Measurements from ENCODE around the gene MEIOC.

DNA sequence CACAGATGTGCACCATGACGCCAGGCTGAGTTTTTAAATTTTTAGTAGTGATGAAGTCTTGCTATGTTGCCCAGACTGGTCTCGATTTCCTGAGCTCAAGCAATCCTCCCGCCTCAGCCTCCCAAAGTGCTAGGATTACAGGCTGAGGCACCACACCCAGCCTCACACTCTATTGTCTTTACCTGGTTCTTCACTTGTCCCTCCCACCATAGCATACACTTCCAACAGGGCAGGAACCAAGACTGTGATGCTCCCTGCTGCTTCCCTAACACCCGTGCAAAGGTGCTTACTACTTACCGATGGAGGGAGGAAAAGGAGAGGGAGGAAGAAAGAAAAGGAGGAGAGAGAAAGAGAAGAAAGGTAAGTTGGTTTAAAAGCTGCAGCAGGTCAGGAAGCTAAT is 41.4 kb upstream of the MEIOC start:
- no peak for TF ChIP-seq POLR2A (IDR thresholded peaks at IDR 0.05; ENCODE audit: low read depth)
- TF ChIP-seq, protein P1, sequence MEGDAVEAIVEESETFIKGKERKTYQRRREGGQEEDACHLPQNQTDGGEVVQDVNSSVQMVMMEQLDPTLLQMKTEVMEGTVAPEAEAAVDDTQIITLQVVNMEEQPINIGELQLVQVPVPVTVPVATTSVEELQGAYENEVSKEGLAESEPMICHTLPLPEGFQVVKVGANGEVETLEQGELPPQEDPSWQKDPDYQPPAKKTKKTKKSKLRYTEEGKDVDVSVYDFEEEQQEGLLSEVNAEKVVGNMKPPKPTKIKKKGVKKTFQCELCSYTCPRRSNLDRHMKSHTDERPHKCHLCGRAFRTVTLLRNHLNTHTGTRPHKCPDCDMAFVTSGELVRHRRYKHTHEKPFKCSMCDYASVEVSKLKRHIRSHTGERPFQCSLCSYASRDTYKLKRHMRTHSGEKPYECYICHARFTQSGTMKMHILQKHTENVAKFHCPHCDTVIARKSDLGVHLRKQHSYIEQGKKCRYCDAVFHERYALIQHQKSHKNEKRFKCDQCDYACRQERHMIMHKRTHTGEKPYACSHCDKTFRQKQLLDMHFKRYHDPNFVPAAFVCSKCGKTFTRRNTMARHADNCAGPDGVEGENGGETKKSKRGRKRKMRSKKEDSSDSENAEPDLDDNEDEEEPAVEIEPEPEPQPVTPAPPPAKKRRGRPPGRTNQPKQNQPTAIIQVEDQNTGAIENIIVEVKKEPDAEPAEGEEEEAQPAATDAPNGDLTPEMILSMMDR (IDR thresholded peaks at IDR 0.05): no peak

All from esophagus muscularis mucosa (tissue), 3 donors.